Left forelimb (tissue), 1 donor: ENCODE results near the gene SLC66A2.

Experiments
- DNase-seq: peaks from one replicate; pipeline ENCODE4 v3.0.0-alpha.2; 2018; ENCODE audit warnings: low spot score

SLC66A2 gene

GRCh38 chr18:79902075-79902474 is 49.4 kb downstream of the SLC66A2 start:
- DNase-seq = peak; percentile 54

GRCh38 chr18:79901665-79902064 is 49.8 kb downstream of the SLC66A2 start:
- DNase-seq = no peak

- DNase-seq = no peak
Observed at GRCh38 chr18:79900610-79901570, 50.6 kb downstream of the SLC66A2 start.

- DNase-seq = peak; percentile 51
Observed at GRCh38 chr18:79899609-79900445, 51.6 kb downstream of the SLC66A2 start.

GRCh38 chr18:79898952-79899608 is 52.4 kb downstream of the SLC66A2 start:
- DNase-seq = peak; percentile 52

- DNase-seq = no peak
Observed at GRCh38 chr18:79897940-79898625, 53.4 kb downstream of the SLC66A2 start.

GRCh38 chr18:79896738-79897137 is 54.7 kb downstream of the SLC66A2 start:
- DNase-seq = no peak

GRCh38 chr18:79890674-79891073 is 60.8 kb downstream of the SLC66A2 start:
- DNase-seq = no peak

GRCh38 chr18:79889569-79889968 is 61.9 kb downstream of the SLC66A2 start:
- DNase-seq = no peak

- no peak for DNase-seq
Observed at GRCh38 chr18:79888016-79888415, 63.4 kb downstream of the SLC66A2 start.

GRCh38 chr18:79887181-79888000 is 64.1 kb downstream of the SLC66A2 start:
- DNase-seq = peak; percentile 41

- peak; percentile 53 for DNase-seq
Observed at GRCh38 chr18:79884963-79885728, 66.3 kb downstream of the SLC66A2 start.

GRCh38 chr18:79884294-79884962 is 67.0 kb downstream of the SLC66A2 start:
- peak; percentile 52 for DNase-seq

- DNase-seq = peak; percentile 38
Observed at GRCh38 chr18:79883461-79884293, 67.8 kb downstream of the SLC66A2 start.

- DNase-seq = no peak
Observed at GRCh38 chr18:79882522-79883241, 68.8 kb downstream of the SLC66A2 start.

GRCh38 chr18:79881695-79882094 is 69.8 kb downstream of the SLC66A2 start:
- no peak for DNase-seq

- peak; percentile 25 for DNase-seq
Observed at GRCh38 chr18:79879566-79879965, 71.9 kb downstream of the SLC66A2 start.
